Measurements from ENCODE around the gene HSF5.

GRCh38 chr17:58491510-58492045 lies 3.4 kb upstream of the HSF5 start:
- TF ChIP-seq CTCF (IDR thresholded peaks at IDR 0.05; ENCODE audit: low read depth, low read length) (no peak), POLR2A (IDR thresholded peaks at IDR 0.05; ENCODE audit: extremely low read depth, insufficient read length) (no peak)
- TF ChIP-seq, protein P1, sequence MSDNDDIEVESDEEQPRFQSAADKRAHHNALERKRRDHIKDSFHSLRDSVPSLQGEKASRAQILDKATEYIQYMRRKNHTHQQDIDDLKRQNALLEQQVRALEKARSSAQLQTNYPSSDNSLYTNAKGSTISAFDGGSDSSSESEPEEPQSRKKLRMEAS (IDR thresholded peaks at IDR 0.05; ENCODE audit: low read depth, low read length): no peak

Data from NB4 (cell line).